ENCODE measurements around the gene MIEF1. TPM values are rescaled to one million over a fixed set of nuclear protein-coding genes. Genes with fewer than 3 reads are reported as not detected.
A peak's percentile ranks its signal among the peaks of the same experiment; 100 is the strongest.

The MIEF1 gene
- total RNA-seq, 1 donor from 2014 or later = 35.5 TPM

GRCh38 chr22:39498802-39499201 lies 3.3 kb upstream of the MIEF1 start:
- H3K27me3 Mint-ChIP-seq = no peaks in the 10 kb centered on the region
- H3K4me1 Mint-ChIP-seq (ENCODE audit: unreplicated experiment) = peaks cover 39% of the 10 kb centered on the region
- DNase-seq (ENCODE audit: extremely low spot score, unreplicated experiment) = no peak
- TF ChIP-seq, protein P1, sequence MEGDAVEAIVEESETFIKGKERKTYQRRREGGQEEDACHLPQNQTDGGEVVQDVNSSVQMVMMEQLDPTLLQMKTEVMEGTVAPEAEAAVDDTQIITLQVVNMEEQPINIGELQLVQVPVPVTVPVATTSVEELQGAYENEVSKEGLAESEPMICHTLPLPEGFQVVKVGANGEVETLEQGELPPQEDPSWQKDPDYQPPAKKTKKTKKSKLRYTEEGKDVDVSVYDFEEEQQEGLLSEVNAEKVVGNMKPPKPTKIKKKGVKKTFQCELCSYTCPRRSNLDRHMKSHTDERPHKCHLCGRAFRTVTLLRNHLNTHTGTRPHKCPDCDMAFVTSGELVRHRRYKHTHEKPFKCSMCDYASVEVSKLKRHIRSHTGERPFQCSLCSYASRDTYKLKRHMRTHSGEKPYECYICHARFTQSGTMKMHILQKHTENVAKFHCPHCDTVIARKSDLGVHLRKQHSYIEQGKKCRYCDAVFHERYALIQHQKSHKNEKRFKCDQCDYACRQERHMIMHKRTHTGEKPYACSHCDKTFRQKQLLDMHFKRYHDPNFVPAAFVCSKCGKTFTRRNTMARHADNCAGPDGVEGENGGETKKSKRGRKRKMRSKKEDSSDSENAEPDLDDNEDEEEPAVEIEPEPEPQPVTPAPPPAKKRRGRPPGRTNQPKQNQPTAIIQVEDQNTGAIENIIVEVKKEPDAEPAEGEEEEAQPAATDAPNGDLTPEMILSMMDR (conservative IDR thresholded peaks at IDR 0.05) = no peak
- peak overlapping the region; percentile 32 for H3K4me3 Mint-ChIP-seq
- no peaks in the 10 kb centered on the region for H3K9me3 Mint-ChIP-seq
- H3K36me3 Mint-ChIP-seq = no peaks in the 10 kb centered on the region
- peak overlapping the region; percentile 44 for H3K27ac Mint-ChIP-seq

DNA sequence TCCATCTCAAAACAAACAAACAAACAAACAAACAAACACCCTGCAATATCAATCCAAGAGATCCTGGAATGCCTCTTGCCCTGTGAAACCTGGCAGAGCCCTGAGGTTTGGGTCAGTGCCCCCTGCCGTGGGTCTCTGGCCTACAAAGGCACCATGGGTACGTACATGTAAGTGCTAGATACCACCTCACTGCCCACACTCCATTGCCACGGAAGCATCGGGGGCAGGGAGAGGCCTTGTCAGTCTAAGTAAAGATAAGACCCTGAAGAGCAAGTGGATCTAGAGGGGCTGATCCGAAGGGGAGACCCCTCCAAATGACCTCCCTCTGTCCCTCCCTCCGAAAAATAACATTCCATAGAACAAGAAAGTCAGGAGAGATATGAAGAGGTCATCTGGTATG lies 2.0 kb upstream of the MIEF1 start:
- Mint-ChIP-seq H3K4me3 (peak overlapping the region; percentile 49), H3K36me3 (no peaks in the 10 kb centered on the region), H3K4me1 (ENCODE audit: unreplicated experiment) (peaks cover 39% of the 10 kb centered on the region), H3K9me3 (no peaks in the 10 kb centered on the region), H3K27me3 (no peaks in the 10 kb centered on the region), H3K27ac (no peak overlapping the region)
- DNase-seq (ENCODE audit: extremely low spot score, unreplicated experiment) = no peak
- TF ChIP-seq, protein P1 (conservative IDR thresholded peaks at IDR 0.05) = no peak

GRCh38 chr22:39501644-39502108 lies 414 bp upstream of the MIEF1 start:
- peak overlapping the region; percentile 91 for H3K27ac Mint-ChIP-seq
- H3K4me3 Mint-ChIP-seq = peak overlapping the region; percentile 96
- peaks cover 7% of the 10 kb centered on the region for H3K36me3 Mint-ChIP-seq
- TF ChIP-seq, protein P1 (conservative IDR thresholded peaks at IDR 0.05) = no peak
- peaks cover 35% of the 10 kb centered on the region for H3K4me1 Mint-ChIP-seq (ENCODE audit: unreplicated experiment)
- no peaks in the 10 kb centered on the region for H3K27me3 Mint-ChIP-seq
- no peak for DNase-seq (ENCODE audit: extremely low spot score, unreplicated experiment)
- no peaks in the 10 kb centered on the region for H3K9me3 Mint-ChIP-seq

GRCh38 chr22:39502789-39503409 lies 809 bp downstream of the MIEF1 start:
- TF ChIP-seq, protein P1 (conservative IDR thresholded peaks at IDR 0.05) = no peak
- Mint-ChIP-seq H3K4me3 (peak overlapping the region; percentile 96), H3K9me3 (no peaks in the 10 kb centered on the region), H3K27me3 (no peaks in the 10 kb centered on the region), H3K36me3 (peaks cover 7% of the 10 kb centered on the region), H3K27ac (peak overlapping the region; percentile 43), H3K4me1 (ENCODE audit: unreplicated experiment) (peaks cover 35% of the 10 kb centered on the region)
- DNase-seq (ENCODE audit: extremely low spot score, unreplicated experiment) = no peak

DNA sequence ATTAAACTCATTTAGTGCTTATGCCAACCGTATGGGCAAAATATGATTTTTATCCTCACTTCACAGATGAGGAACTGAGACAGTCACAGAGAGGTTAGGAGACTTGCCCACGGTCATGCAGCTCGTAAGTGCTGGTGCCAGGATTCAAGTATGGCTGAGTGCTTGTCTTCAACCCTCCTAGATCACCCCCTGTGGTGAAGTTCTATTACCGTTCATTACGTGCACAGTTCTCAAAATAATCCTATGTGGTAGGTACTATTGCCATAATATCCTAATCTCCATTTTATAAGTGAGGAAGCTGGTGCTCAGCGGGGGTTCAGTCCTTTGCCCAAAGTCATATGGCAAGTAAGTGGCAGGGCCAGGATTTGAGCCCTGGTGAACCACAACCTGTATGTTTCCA lies 1.5 kb downstream of the MIEF1 start:
- Mint-ChIP-seq H3K9me3 (no peaks in the 10 kb centered on the region), H3K36me3 (peaks cover 12% of the 10 kb centered on the region), H3K27ac (peak overlapping the region; percentile 53), H3K27me3 (no peaks in the 10 kb centered on the region), H3K4me1 (ENCODE audit: unreplicated experiment) (peaks cover 35% of the 10 kb centered on the region), H3K4me3 (peak overlapping the region; percentile 96)
- TF ChIP-seq, protein P1 (conservative IDR thresholded peaks at IDR 0.05) = no peak
- no peak for DNase-seq (ENCODE audit: extremely low spot score, unreplicated experiment)

Data from type B pancreatic cell (in vitro differentiated cells).